Eye (tissue), 1 donor: ENCODE measurements around the gene KDM5C.

Source experiments
- DNase-seq: peaks from one replicate; pipeline ENCODE4 v3.0.0-alpha.2; 2015

KDM5C gene

GRCh38 chrX:53249408-53250042 is 24.5 kb upstream of the KDM5C start:
- no peak for DNase-seq

GRCh38 chrX:53247928-53248327 is 22.9 kb upstream of the KDM5C start:
- DNase-seq = no peak

DNA sequence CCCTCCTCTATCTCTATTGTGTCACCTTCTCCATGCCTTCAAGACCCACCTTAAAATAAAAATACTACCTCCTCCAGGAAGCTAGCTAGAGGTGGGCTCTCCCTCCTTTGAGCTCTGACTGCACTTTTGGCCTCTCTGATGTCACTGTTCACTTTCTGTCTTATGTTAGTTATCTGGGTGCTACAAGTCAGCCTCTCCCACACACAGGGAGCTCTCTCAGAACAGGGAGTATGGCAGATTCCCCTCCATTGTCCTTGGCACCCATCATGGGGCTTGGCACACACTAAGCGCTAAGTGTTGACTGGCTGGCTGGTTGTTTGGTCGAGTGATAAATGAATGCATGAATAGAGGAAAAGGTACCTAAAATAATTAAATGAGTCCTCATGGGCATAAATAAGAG is 21.2 kb upstream of the KDM5C start:
- no peak for DNase-seq

DNA sequence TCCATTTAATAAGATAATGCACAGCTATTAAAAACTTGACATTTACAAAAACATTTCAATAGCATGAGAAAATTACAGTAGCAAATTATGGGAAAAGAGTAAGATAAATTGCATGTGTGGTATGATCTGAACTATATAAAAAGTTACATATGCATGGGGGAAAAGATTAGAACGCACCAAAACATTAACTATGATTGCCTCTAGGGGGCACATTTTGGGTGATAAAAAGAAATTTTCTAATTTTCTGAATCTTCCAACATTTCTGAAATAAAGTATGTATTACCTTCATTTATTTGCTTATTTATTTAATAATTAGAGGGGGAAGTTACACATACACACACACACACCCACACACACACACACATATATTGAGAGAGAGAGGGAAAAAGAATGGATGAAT is 19.6 kb upstream of the KDM5C start:
- DNase-seq = no peak

DNA sequence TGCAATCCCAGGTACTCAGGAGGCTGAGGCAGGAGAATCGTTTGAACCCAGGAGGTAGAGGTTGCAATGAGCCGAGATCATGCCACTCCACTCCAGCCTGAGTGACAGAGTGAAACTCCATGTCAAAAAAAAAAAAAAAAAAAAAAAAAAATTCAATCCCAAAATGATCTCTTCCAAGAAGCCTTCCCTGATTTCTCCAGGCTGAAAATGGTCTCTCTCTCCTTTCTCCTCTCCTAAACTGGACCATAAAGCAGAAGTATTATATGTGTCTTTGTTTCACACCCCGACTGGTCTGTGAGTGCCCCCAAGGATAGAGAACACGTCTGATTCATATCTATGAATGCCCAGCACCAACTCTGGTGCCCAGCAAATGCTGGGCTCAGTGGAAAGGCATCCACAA is 17.3 kb upstream of the KDM5C start:
- no peak for DNase-seq

GRCh38 chrX:53241558-53241957 is 16.6 kb upstream of the KDM5C start:
- no peak for DNase-seq

GRCh38 chrX:53239474-53239873 is 14.5 kb upstream of the KDM5C start:
- DNase-seq = no peak

DNA sequence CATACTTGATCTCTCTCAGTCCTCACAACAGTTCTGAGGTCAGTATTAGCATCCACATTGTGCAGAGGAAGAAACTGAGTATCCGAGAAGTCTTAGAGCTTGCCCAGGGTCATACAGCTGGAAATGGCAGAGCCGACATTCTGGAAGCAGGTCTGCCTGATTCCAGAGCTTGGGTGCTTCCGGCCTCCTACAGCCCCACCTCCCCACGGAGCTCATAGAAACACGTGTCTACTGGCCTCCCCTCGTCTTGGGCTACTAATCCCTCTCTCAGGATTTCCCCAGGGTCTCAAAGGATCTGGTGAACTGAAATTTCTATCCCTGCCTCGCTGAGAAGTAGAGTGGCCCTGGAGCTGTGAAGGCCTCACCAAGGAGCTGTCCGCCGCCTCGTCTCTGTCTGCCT is 12.0 kb upstream of the KDM5C start:
- no peak for DNase-seq

DNA sequence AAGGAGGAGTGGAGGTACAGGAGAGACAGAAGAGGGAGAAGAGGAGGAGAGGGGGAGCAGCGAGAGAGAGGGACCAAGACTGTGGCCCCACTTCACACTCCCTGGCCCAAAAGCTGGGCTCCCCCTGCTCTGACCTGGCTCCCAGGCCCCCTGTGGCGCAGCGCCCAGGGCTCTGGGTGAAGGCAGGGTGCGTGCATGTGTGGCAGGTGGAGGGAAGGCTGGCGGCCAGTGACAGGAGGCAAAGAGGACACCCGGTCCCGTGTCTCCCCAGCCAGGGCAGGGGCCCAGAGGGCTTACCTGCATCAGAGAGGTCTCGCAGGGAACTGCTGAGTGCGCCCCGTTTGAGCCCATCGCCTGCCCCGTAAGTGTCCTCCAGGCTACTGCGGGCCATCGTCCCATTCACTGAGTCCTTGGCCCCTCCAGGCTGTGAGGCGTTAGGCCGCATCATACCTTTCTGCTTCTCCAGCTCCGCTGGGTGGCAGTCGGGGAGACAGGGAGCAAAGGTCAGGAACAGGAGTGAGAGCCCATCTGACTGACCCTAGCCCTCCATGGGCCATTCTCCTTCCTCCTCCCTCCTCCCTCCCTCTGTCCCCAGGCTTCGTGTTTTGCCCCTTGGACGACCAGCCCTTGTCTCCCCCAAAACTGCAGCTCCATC is 11.1 kb upstream of the KDM5C start:
- no peak for DNase-seq

DNA sequence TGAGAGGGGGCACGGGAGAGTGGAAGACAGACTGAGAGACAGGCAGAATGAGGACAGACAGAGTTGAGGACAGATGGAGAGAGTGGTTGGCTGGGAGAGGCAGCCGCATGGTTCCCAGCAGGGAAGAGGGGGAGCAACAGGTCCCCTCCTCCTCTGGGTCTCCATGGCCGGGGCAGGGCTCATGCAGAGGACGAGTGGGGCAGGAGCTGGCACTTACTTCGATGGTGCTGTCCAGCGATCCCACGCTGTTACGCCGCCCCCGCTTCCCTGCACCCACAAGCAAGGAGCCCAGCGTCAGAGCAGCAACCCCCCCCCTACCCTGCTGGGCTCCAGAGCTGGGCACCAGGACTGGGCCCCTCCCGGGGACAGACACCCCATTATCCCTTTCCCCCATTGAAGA is 10.6 kb upstream of the KDM5C start:
- DNase-seq = no peak

GRCh38 chrX:53234484-53234883 is 9.5 kb upstream of the KDM5C start:
- no peak for DNase-seq

GRCh38 chrX:53233536-53233935 is 8.5 kb upstream of the KDM5C start:
- DNase-seq = no peak

GRCh38 chrX:53230116-53230515 is 5.1 kb upstream of the KDM5C start:
- no peak for DNase-seq

DNA sequence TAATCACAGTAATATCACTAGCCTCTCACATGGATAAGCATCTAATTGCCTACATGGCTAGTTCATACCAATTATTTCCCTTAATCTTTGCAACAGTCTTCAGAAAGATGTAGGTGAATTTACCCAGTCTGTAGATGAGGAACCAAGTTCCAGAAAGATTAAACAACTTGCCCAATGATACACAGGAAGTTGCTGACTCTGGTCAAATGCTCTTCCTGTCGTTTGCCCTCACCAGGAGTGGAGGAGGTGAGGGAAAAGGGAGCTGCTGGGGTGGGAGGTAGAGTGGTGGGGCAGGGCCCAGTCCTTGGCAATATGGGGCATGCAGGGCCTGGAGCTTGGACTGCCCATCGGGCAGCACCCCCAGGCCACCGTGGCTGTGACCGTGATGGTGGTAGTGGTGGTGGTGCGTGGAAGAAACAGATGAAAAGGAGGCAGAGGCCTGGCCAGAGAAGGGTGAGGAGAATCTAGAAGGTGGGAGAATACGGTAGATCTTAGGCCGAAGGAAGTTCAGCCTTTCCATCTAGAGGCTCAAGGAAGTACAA is 2.3 kb upstream of the KDM5C start:
- no peak for DNase-seq

DNA sequence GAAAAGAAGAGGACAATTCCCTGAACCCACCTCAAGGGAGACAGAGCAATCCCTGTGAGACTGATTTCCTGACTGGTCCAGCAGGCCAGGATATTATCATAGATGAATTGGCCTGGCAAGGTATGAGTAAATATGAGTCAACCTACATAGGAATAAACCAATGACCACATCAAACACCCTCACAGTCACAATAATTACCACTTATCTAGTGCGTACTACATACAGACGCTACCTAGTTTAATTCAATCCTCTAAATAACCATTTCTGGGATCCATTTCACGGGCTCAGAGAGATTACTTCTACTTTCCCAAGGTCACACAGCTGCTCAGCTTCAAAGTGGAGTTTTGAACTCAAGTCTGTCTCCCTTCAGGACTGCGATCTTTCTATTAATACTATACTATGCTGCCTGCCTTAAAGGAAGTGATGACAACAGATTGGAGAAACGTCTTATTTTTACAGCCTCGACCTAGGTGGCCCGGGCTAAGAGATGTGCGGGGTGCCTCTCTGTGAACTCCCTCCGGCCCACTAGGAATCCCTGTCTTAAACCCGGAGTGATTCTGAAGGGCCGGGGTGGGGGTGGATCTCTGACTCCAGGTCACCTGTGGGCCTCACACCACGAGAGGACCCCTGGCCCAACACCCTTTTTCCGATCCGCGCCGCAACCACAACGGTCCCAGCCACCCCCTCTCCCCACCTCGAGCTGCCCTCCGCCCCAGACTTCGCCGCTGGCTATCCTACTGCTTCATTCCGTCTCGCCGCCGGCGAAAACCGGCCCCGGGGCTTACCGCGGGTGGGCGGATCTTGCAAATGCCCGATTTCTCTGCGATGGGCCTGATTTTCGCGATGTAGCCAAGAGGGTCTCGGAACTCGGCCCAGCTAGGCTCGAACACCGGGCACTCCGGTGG is 800 bp downstream of the KDM5C start:
- DNase-seq = no peak

GRCh38 chrX:53223068-53223693 is 1.8 kb downstream of the KDM5C start:
- no peak for DNase-seq

DNA sequence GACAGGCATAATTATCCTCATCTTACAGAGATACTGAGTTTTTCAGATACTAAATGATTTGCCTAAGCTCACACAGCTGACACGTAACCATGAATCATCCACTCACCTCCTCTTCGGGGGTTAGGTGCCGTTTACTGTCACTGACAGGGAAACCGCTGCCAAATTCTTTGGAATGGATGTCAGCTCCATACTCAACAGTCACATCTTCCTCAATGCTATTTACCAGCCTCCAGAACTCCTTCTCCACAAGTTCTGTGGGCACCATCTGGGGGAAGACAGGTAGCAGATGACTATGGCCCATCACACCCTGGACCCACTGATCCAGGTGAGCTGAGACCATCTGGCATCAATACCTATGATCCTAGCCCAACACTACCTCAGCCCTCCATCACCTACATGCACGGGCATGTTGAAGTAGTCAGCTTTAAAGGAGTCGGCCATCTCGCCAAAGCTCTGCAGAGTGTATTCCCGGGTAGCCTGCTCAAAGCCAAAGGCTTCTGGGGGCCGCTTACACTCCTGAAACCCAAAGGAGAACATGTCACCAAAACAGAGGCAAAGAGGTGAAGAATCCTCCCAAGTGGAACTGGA is 13.5 kb downstream of the KDM5C start:
- DNase-seq = no peak

GRCh38 chrX:53196678-53197077 is 28.3 kb downstream of the KDM5C start:
- DNase-seq = no peak

- no peak for DNase-seq
Observed at GRCh38 chrX:53195401-53195800, 29.6 kb downstream of the KDM5C start.

DNA sequence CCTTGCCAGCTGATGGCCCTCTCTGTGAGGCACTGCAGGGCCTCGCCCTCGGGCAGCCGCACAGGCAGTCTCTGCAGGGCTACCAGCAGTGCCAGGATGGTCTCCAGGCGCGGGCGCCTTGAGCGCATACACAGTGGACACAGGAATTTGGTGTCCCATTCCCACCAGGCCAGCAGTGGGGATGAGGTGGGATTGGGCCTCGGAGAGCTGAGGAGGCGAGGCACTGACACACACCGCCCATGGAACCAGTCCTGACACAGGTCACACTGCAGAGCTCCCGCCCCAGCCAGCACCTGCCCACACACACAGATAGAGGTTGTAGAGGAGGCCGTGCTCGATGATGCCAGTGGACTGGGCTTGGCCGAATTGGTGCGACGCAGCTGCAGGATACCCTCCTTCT is 30.7 kb downstream of the KDM5C start:
- no peak for DNase-seq

DNA sequence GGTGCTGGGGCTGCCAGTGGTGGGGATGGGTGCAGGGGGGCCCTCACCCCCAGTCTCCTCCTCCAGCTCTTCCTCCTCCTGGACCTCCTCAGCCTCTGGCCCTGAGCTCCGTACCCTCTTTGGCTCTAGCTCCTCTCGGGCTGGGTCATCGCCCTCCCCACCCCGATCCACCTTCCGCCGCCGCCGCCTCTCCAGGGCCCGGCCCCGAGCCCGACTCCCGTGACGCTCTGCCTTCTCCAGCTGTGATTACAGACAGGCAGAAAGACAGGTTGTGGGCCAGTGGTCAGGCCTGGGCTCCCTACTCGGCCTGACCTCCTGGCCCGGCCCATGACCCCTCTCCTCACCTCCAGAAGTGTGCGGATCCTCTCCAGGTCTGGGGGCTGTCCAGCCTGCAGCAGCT is 31.9 kb downstream of the KDM5C start:
- no peak for DNase-seq

GRCh38 chrX:53190363-53190960 is 34.5 kb downstream of the KDM5C start:
- no peak for DNase-seq
